Transverse colon (tissue), 4 donors: Measurements from ENCODE around the gene PALLD. TPM values are rescaled to one million over a fixed set of nuclear protein-coding genes. Genes with fewer than 3 reads are reported as not detected.

Experiments used
- DNase-seq: peaks from one replicate; pipeline ENCODE4 v3.0.0-alpha.2; 2019
- H3K27ac ChIP-seq, 4 donors: fragments of 200-600 bp; sonication (generic); 2 replicates each; pipeline ENCODE4 v1.5.1; 2016 to 2018; ENCODE audit warnings: inconsistent platforms in 4 of 4
- H3K27me3 ChIP-seq: fragments of 200-600 bp; sonication (generic); 2 replicates; pipeline ENCODE4 v1.5.1; 2017; ENCODE audit warnings: inconsistent platforms
- H3K36me3 ChIP-seq, 4 donors: fragments of 200-600 bp; sonication (generic); 2 replicates each; pipeline ENCODE4 v1.5.1; 2017 to 2019; ENCODE audit warnings: inconsistent platforms in 4 of 4
- H3K4me1 ChIP-seq, 4 donors: fragments of 200-600 bp; sonication (generic); 2 replicates each; pipeline ENCODE4 v1.5.1; 2017 to 2020; ENCODE audit warnings: inconsistent platforms in 4 of 4
- H3K4me3 ChIP-seq, 4 donors: fragments of 200-600 bp; sonication (generic); 1 replicate in 1 of 4; 2 replicates in 3 of 4; pipeline versions ENCODE4 v1.5.1 to v1.6.1; 2017 to 2019; ENCODE audit warnings: inconsistent platforms in 4 of 4
- H3K9me3 ChIP-seq, 2 donors: fragments of 200-600 bp; sonication (generic); 2 replicates each; pipeline ENCODE4 v1.5.1; 2017 to 2019; ENCODE audit warnings: inconsistent platforms in 2 of 2
- EP300 ChIP-seq: sonication (generic); formaldehyde crosslinking; IDR thresholded peaks from one replicate; pipeline ENCODE4 v1.6.1; 2017; ENCODE audit warnings: antibody characterized with exemption, low read depth
- POLR2A ChIP-seq: fragments of 450-650 bp; IDR thresholded peaks from one replicate; pipeline ENCODE4 v1.6.1; 2016; ENCODE audit warnings: antibody characterized with exemption, mild to moderate bottlenecking, moderate library complexity
- POLR2AphosphoS5 ChIP-seq, 3 donors: sonication (generic); formaldehyde crosslinking; IDR thresholded peaks; one replicate each; pipeline ENCODE4 v1.6.1; 2016; ENCODE audit warnings: antibody characterized with exemption in 3 of 3
- WGBS, 2 donors: methylation state at CpG; one replicate each; pipeline ENCODE4 v1.1.5; 2018; ENCODE audit warnings: low coverage in 1 of 2; 5-methylcytosine and 5-hydroxymethylcytosine counted together
- in situ Hi-C, 4 donors: fragments of 200-750 bp; cut with MboI; loops; one replicate each; pipeline versions ENCODE4 v1.15.0 to v1.15.1; 2017; ENCODE audit warnings: low sequenced_read_pairs in 3 of 4, low pct_ligation_motif_present in 1 of 4, low pct_unique_long_range_greater_than_20kb in 1 of 4
- intact Hi-C: fragments of 100-400 bp; cut with DNase I; formaldehyde crosslinking; loops from one replicate; pipeline ENCODE4 v1.15.1; 2023; ENCODE audit warnings: low total_unique reads
- total RNA-seq, 4 donors: library from RNA; depleted of rRNA; stranded (reverse); fragments of >200 nt; gene quantifications; one replicate each; pipeline ENCODE4 v1.1.0, GENCODE V29; 2016
- TF ChIP-seq, protein P1 (sequence below), 5 experiments: fragments of 200-600 bp in 3 of 5; fragments of 450-650 bp in 2 of 5; sonication (generic) in 3 of 5; IDR thresholded peaks; 1 replicate in 2 of 5; 2 replicates in 3 of 5; pipeline ENCODE4 v1.5.1; 2016 to 2017; ENCODE audit warnings: antibody characterized with exemption in 5 of 5, inconsistent platforms in 3 of 5, mild to moderate bottlenecking in 2 of 5, moderate library complexity in 1 of 5

The PALLD gene
- total RNA-seq, 4 donors from 2014 or later = 230 to 309 (median 278) TPM

DNA sequence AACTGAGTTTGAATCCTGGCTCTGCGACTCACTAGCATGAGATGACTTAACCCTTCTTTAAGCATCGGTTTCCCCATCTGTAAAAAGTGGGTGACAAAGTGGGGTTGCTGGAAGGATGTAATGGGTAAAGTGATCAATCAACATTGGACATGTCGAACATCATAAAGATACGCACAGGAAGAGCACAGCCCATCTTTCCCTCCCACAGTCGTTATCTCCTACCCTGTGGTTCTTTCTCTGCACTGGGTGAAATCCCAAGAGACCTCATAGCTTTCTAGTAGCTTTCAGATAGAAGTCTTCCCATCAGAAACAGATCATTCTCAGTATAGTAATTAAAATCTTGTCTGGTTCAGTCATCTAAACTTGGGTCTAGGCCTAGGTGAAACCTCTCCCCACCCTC, 296.7 kb downstream of the PALLD start:
- intact Hi-C loops = no loop called here
- Histone ChIP-seq H3K9me3 (no peaks in the 10 kb centered on the region), H3K4me1 (peaks cover 2 to 20% (median 7%) of the 10 kb centered on the region in 4 donors), H3K27ac (no peak overlapping the region), H3K4me3 (no peak overlapping the region), H3K27me3 (no peaks in the 10 kb centered on the region), H3K36me3 (no peaks in the 10 kb centered on the region)
- in situ Hi-C loops = no loop called here
- no peak for DNase-seq
- WGBS, 2 donors = 94 to 100% methylated on average over 1 to 5 of the region's 5 CpGs
- TF ChIP-seq, protein P1, sequence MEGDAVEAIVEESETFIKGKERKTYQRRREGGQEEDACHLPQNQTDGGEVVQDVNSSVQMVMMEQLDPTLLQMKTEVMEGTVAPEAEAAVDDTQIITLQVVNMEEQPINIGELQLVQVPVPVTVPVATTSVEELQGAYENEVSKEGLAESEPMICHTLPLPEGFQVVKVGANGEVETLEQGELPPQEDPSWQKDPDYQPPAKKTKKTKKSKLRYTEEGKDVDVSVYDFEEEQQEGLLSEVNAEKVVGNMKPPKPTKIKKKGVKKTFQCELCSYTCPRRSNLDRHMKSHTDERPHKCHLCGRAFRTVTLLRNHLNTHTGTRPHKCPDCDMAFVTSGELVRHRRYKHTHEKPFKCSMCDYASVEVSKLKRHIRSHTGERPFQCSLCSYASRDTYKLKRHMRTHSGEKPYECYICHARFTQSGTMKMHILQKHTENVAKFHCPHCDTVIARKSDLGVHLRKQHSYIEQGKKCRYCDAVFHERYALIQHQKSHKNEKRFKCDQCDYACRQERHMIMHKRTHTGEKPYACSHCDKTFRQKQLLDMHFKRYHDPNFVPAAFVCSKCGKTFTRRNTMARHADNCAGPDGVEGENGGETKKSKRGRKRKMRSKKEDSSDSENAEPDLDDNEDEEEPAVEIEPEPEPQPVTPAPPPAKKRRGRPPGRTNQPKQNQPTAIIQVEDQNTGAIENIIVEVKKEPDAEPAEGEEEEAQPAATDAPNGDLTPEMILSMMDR (IDR thresholded peaks at IDR 0.05) = no peak
- TF ChIP-seq POLR2AphosphoS5 (IDR thresholded peaks at IDR 0.05) (no peak), EP300 (no peak), POLR2A (no peak)

DNA sequence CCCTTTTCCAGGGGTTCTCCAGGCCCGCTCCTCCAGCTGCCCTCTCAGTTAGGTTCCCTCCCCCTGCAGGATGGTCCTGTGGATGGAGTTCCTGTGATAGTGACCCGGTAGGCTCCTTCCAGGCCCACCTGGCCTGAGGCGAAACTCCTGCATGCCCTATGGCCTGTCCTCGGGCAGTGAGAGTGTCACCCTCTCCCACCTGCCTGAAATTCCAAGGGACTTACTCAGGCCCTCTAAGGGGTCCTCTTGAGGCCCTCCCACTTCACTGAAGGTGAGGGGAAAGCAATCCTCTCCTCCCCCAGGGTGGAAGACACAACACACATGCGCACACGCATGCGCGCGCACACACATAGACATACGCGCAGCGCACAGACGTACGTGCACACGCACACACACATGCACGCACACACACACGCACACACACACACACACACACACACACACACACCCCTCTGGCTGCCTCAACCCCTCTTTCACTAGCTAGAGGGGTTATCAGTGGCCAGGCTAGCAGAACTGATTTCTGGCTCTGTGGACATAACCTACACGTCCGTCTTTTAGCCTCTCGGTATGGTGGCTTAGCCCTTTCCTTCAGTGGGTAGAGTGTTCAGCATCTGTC, 297.3 kb downstream of the PALLD start:
- peaks cover 0 to 15% (median 6%) of the 10 kb centered on the region in 4 donors for H3K4me1 ChIP-seq
- intact Hi-C loops (no loop called here), in situ Hi-C loops (no loop called here)
- no peak for DNase-seq
- WGBS, 2 donors = 50 to 92% methylated on average over 2 to 19 of the region's 20 CpGs
- H3K4me3 ChIP-seq = no peak overlapping the region
- H3K27me3 ChIP-seq = no peaks in the 10 kb centered on the region
- no peak overlapping the region for H3K27ac ChIP-seq
- TF ChIP-seq, protein P1 (IDR thresholded peaks at IDR 0.05) = no peak
- TF ChIP-seq POLR2A = no peak
- no peak for TF ChIP-seq EP300
- no peak for TF ChIP-seq POLR2AphosphoS5 (IDR thresholded peaks at IDR 0.05)
- no peaks in the 10 kb centered on the region for H3K9me3 ChIP-seq
- H3K36me3 ChIP-seq = no peaks in the 10 kb centered on the region

DNA sequence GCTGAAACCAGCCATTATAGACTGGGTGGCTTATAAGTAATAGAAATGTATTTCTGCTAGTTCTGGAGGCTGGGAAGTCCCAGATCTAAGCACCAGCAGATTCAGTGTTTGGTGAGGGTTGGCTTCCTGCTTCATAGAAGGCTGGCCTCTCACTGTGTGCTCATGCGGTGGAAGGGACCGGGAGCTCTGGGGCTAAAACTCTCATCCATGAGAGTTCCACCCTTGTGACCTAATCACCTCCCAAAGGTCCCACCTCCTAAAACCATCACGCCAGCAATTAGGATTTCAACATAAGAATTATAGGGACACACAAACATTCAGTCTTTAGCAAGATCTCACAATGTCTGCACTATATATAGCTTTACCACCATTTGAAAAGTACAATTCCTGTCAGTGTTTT, 298.0 kb downstream of the PALLD start:
- TF ChIP-seq EP300 (no peak), POLR2AphosphoS5 (IDR thresholded peaks at IDR 0.05) (no peak), POLR2A (no peak)
- TF ChIP-seq, protein P1 (IDR thresholded peaks at IDR 0.05) = no peak
- in situ Hi-C loops = no loop called here
- H3K9me3 ChIP-seq = no peaks in the 10 kb centered on the region
- no peaks in the 10 kb centered on the region for H3K27me3 ChIP-seq
- H3K4me1 ChIP-seq = peaks cover 0 to 15% (median 6%) of the 10 kb centered on the region in 4 donors
- WGBS, 2 donors = 75% methylated on average over 3 of the region's 3 CpGs; no CpG with 5 or more reads in 1 of the 2 donors
- no peak overlapping the region for H3K4me3 ChIP-seq
- no peak for DNase-seq
- intact Hi-C loops = no loop called here
- no peaks in the 10 kb centered on the region for H3K36me3 ChIP-seq
- H3K27ac ChIP-seq = no peak overlapping the region

DNA sequence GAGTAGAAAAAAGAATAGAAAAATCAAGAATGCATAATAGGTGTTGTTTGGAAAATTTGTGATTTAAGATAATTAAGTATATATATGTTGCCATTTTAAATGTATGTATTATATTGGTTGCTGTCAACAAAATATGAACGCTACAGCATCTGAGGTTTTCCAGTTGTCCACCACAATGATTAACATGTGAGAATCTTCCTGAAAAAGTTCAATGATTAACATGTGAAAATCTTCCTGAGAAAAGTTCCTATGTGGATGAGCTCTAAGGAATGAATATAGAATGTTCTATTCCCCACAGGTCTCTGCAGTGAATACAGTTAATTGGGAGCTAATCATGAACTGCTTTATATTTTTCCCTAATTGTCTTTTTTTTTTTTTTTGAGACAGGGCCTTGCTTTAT, 298.5 kb downstream of the PALLD start:
- no peak overlapping the region for H3K27ac ChIP-seq
- no peak for DNase-seq
- 86 to 92% methylated on average over 1 of the region's 1 CpG for WGBS, 2 donors
- in situ Hi-C loops = no loop called here
- H3K27me3 ChIP-seq = no peaks in the 10 kb centered on the region
- intact Hi-C loops = no loop called here
- H3K36me3 ChIP-seq = no peaks in the 10 kb centered on the region
- no peak overlapping the region for H3K4me3 ChIP-seq
- TF ChIP-seq, protein P1 (IDR thresholded peaks at IDR 0.05) = no peak
- TF ChIP-seq POLR2AphosphoS5 (IDR thresholded peaks at IDR 0.05) (no peak), POLR2A (no peak), EP300 (no peak)
- no peaks in the 10 kb centered on the region for H3K9me3 ChIP-seq
- H3K4me1 ChIP-seq = peaks cover 0 to 15% (median 6%) of the 10 kb centered on the region in 4 donors
